HT-29 (cell line): ENCODE measurements around the gene ZGPAT. TPM values are rescaled to one million over a fixed set of nuclear protein-coding genes. Genes with fewer than 3 reads are reported as not detected.
"Not testable (repeated sequence)": the region's sequence is repeated elsewhere in the genome, so short reads cannot be mapped to it uniquely, and the experiment has no call there.

Source experiments
- DNase-seq: peaks from one replicate; pipeline ENCODE4 v3.0.0-alpha.2; 2015; ENCODE audit warnings: low spot score
- total RNA-seq: library from RNA; depleted of rRNA; stranded (reverse); fragments of >200 nt; shearing (Covaris generic); gene quantifications from 2 replicates; pipeline ENCODE4 v1.2.3, GENCODE V29; 2014; rRNA removed

Gene ZGPAT, protein sequence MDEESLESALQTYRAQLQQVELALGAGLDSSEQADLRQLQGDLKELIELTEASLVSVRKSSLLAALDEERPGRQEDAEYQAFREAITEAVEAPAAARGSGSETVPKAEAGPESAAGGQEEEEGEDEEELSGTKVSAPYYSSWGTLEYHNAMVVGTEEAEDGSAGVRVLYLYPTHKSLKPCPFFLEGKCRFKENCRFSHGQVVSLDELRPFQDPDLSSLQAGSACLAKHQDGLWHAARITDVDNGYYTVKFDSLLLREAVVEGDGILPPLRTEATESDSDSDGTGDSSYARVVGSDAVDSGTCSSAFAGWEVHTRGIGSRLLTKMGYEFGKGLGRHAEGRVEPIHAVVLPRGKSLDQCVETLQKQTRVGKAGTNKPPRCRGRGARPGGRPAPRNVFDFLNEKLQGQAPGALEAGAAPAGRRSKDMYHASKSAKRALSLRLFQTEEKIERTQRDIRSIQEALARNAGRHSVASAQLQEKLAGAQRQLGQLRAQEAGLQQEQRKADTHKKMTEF
- 52.1 and 68.6 TPM in 2 replicates for total RNA-seq

- peak; percentile 92 for DNase-seq
Measured at GRCh38 chr20:63707558-63708300, at the start of gene ZGPAT, which contains the start of gene ARFRP1. TSS of gene ZGPAT (plus strand) at chr20:63708039. CDS start at chr20:63708581, 542 bp downstream. TSS of gene ARFRP1 (minus strand) at chr20:63707976. CDS start at chr20:63707091, 885 bp downstream.

- DNase-seq = no peak
Measured at GRCh38 chr20:63658749-63659187, 49.1 kb upstream of the ZGPAT start.

DNA sequence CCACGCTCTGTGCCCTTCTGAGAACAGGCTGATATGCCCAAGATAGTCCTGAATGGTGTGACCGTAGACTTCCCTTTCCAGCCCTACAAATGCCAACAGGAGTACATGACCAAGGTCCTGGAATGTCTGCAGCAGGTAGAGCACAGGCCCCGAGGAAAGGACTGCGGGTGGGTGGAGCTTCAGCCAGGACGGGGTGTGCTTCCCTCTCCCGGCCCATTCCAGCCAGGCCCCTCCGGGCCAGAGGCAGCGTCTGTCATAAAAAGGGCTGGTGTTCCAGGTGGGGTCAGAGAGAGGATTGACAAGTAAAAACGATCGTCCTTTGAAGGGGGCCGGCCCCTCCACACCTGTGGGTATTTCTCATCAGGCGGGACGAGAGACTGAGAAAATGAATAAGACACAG lies 48.5 kb upstream of the ZGPAT start:
- no peak for DNase-seq

DNA sequence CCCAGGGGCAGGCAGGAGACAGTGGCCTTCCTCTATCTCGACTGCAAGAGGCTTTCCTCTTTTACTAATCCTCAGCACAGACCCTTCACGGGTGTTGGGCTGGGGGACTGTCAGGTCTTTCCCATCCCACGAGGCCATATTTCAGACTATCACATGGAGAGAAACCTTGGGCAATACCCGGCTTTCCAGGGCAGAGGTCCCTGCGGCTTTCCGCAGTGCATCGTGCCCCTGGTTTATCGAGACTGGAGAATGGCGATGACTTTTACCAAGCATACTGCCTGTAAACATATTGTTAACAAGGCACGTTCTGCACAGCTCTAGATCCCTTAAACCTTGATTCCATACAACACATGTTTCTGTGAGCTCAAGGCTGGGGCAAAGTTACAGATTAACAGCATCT lies 47.7 kb upstream of the ZGPAT start:
- DNase-seq = not testable (repeated sequence)

- DNase-seq = no peak
Measured at GRCh38 chr20:63660622-63661021, 47.2 kb upstream of the ZGPAT start.

DNA sequence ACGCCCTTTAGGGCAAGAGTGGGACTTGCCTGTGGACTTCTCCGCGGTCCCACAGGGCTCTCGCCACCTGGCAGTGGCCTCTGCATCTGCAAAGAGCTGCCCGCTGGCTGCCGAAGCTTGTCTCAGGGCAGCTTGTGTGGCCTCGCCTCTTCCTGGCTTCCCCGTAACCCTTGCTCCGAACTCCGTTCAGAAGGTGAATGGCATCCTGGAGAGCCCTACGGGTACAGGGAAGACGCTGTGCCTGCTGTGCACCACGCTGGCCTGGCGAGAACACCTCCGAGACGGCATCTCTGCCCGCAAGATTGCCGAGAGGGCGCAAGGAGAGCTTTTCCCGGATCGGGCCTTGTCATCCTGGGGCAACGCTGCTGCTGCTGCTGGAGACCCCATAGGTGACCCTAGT lies 46.7 kb upstream of the ZGPAT start:
- DNase-seq = no peak

GRCh38 chr20:63661959-63662812 lies 45.7 kb upstream of the ZGPAT start:
- no peak for DNase-seq

GRCh38 chr20:63662813-63663189 lies 45.0 kb upstream of the ZGPAT start:
- DNase-seq = no peak

DNA sequence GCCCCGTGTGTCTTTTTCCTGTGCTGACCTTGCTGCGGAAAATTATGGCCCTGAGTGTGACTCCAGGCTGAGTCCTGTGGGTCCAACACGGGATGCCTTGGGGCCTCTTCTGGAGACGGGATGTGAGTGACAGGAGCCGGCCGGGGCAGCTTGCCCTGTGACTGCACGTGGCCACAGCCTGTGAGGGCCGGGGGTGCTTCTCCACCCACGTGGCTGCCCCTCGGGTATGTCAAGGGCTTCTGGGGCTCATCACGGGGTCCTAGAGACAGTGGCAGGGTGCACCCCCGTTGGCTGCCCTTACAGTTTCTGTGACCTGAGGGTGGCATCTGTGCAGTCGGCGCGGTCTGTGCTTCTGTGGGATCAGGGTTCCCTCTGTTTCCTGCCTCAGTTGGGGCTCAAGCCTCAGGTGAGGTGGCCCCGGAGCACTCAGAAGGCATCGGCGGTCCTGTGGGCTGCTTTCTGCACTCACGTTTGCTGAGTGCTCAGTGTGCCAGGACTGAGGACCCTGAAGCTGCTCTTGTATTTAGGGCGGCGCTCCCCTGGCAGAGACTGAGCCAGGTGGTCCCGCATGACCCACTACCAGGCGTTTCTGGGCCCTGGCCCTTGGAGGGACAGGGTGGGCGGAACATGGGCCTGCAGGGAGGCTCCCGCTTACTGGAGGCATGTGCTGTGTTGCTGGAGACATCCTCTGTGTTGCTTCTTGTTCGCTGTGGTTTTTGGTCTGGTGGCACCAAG lies 44.3 kb upstream of the ZGPAT start:
- DNase-seq = no peak

GRCh38 chr20:63664143-63664851 lies 43.5 kb upstream of the ZGPAT start:
- no peak for DNase-seq

GRCh38 chr20:63664861-63665594 lies 42.8 kb upstream of the ZGPAT start:
- DNase-seq = no peak

DNA sequence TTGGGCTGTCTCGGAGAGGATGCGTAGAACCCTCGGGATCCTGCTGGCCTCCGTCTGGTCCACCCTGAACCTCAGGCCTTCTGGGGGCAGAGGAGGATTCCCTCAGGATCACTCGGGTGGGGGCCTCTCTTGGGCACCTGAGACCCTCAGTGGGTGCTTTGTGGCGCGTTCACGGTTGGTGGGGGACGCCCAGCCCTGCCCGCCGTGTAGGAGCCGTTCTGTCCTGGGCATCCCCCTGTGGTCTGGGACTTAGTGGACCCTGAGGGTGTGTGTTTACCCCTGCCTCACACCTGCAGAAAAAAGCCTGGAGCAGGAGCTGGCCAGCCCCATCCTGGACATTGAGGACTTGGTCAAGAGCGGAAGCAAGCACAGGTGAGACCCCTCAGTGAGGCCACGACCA lies 42.1 kb upstream of the ZGPAT start:
- DNase-seq = no peak

GRCh38 chr20:63667858-63668257 lies 40.0 kb upstream of the ZGPAT start:
- DNase-seq = no peak

GRCh38 chr20:63668351-63668750 lies 39.5 kb upstream of the ZGPAT start:
- no peak for DNase-seq

DNA sequence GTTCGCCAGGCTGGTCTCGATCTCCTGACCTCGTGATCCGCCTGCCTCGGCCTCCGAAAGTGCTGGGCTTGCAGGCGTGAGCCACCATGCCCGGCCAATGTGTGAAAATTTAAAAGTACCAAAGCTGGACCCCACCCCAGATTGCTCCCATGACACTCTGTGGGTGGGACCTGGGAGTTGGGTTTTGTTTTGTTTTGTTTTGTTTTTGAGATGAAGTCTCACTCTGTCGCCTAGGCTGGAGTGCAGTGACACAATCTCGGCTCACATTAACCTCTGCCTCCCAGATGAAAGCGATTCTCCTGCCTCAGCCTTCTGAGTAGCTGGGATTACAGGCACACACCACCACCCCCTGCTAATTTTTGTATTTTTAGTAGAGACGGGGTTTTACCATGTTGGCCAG lies 36.1 kb upstream of the ZGPAT start:
- not testable (repeated sequence) for DNase-seq

GRCh38 chr20:63672666-63673065 lies 35.2 kb upstream of the ZGPAT start:
- DNase-seq = no peak

DNA sequence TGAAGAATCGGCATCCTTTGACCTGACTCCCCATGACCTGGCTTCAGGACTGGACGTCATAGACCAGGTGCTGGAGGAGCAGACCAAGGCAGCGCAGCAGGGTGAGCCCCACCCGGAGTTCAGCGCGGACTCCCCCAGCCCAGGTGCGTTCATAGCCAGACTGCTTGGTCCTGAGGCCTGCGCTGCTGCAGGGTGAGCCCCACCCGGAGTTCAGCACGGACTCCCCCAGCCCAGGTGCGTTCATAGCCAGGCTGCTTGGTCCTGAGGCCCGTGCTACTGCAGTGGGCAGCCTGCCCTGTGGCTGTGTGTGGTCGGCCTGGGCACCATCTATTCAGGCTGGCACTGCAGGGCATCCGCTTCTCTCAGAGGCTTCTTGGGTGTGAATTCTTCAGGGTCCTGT lies 33.9 kb upstream of the ZGPAT start:
- no peak for DNase-seq

DNA sequence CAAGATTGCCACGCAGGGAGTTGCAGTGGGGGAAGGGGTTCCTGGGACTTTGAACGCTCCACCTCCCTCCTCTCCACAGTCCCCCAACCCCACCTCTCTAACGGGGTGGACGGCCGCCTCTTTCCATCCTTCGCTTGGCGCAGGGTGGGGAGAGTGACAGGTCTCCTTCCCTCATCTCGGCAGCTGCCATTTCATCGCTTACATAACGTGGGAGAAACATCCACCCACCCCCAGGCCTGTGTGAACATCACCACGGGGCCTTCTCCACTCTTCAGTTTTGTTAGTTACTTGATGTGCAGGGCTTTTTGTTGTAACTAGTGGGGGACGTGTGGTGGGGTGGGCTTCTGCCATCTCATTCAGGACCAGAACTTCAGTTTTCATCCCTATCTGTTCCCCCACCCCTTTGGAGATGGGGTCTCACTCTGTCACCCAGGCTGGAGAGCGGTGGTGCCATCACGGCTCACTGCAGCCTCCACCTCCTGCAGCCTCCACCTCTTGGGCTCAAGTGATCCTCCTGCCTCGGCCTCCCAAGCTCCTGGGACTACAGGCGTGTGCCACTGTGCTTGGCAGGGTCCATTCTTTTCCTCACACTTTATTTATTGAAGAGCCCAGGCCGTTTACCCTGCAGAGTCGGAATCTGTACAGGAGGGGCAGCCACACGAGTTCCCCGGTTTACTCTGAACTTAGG lies 32.0 kb upstream of the ZGPAT start:
- DNase-seq = no peak

- DNase-seq = no peak
Measured at GRCh38 chr20:63678071-63678470, 29.8 kb upstream of the ZGPAT start.
